Naive thymus-derived CD8-positive, alpha-beta T cell (primary cell): ENCODE measurements around the gene LRRC4B. TPM values are rescaled to one million over a fixed set of nuclear protein-coding genes. Genes with fewer than 3 reads are reported as not detected.
A peak's percentile ranks its signal among the peaks of the same experiment; 100 is the strongest.

Experiments
- ATAC-seq, 2 donors: fragments of 150-1000 bp; cut with Tn5 transposase in 1 of 2; sonication (Bioruptor Pico), chemical (Tn5 transposase) in 1 of 2; 1 replicate in 1 of 2; 2 replicates in 1 of 2; pipeline ENCODE4 v1.10.0; 2021; ENCODE audit warnings: mild to moderate bottlenecking in 2 of 2, moderate library complexity in 2 of 2
- POLR2A ChIA-PET: fragments of 350-600 bp; sonication (Branson Sonifier 250); formaldehyde crosslinking; loops from one replicate; lab custom pipeline; 2021; ENCODE audit warnings: antibody characterized with exemption; lab: Charles Lee
- DNase-seq, 10 donors: peaks; one replicate each; pipeline versions ENCODE4 v3.0.0 to v3.0.0-alpha.2; 2020 to 2022
- H3K27ac Mint-ChIP-seq, 10 donors: one replicate each; pipeline ENCODE4 v1.8.0; 2020 to 2022; ENCODE audit warnings: mild to moderate bottlenecking in 10 of 10, mixed read lengths in 10 of 10, moderate library complexity in 4 of 10, inconsistent platforms in 1 of 10
- H3K27me3 Mint-ChIP-seq, 5 donors: one replicate each; pipeline ENCODE4 v1.8.0; 2021 to 2022; ENCODE audit warnings: mixed read lengths in 5 of 5
- H3K36me3 Mint-ChIP-seq, 3 donors: one replicate each; pipeline ENCODE4 v1.8.0; 2020 to 2022; ENCODE audit warnings: mixed read lengths in 3 of 3, mild to moderate bottlenecking in 2 of 3, inconsistent platforms in 1 of 3
- H3K4me1 Mint-ChIP-seq, 4 donors: one replicate each; pipeline ENCODE4 v1.8.0; 2021 to 2022; ENCODE audit warnings: mixed read lengths in 4 of 4
- H3K4me3 Mint-ChIP-seq, 10 donors: one replicate each; pipeline ENCODE4 v1.8.0; 2020 to 2022; ENCODE audit warnings: mild to moderate bottlenecking in 10 of 10, mixed read lengths in 10 of 10, moderate library complexity in 6 of 10, inconsistent platforms in 1 of 10
- H3K9me3 Mint-ChIP-seq, 9 donors: one replicate each; pipeline ENCODE4 v1.8.0; 2020 to 2022; ENCODE audit warnings: mixed read lengths in 9 of 9, mild to moderate bottlenecking in 3 of 9, inconsistent platforms in 1 of 9, moderate library complexity in 1 of 9
- polyA plus RNA-seq, 3 donors: library from polyadenylated mRNA; unstranded; fragments of 300-500 nt; fragmentation: Illumina TruSeq; gene quantifications; one replicate each; pipeline ENCODE4 v1.2.3, GENCODE V29; 2021
- total RNA-seq, 8 experiments: library from RNA in 2 of 8; stranded (reverse) in 2 of 8; gene quantifications; one replicate each; pipeline ENCODE4 v1.2.3 and lab custom pipeline; 2021 to 2026

The LRRC4B gene
- total and polyA plus RNA-seq, 5 experiments from 2014 or later = not detected

- Mint-ChIP-seq H3K4me3 (no peak overlapping the region), H3K4me1 (peaks cover 0 to 2% (median 0%) of the 10 kb centered on the region in 4 donors), H3K27ac (no peak overlapping the region), H3K27me3 (no peaks in the 10 kb centered on the region), H3K9me3 (no peaks in the 10 kb centered on the region), H3K36me3 (no peaks in the 10 kb centered on the region)
- ATAC-seq = no peak
- POLR2A ChIA-PET = interaction anchor here (0.5 to 0.7 kb wide), 2 partner anchors 9 to 569 kb away, joined by 3 read pairs; no protein-coding TSS in a partner anchor
- DNase-seq = peak in 1 of 10 donors; percentile 41
Observed at GRCh38 chr19:50501568-50502475, 66.4 kb downstream of the LRRC4B start.

- H3K9me3 Mint-ChIP-seq = no peaks in the 10 kb centered on the region
- H3K4me1 Mint-ChIP-seq = peaks cover 0 to 2% (median 0%) of the 10 kb centered on the region in 4 donors
- no peaks in the 10 kb centered on the region for H3K27me3 Mint-ChIP-seq
- H3K4me3 Mint-ChIP-seq = no peak overlapping the region
- H3K27ac Mint-ChIP-seq = no peak overlapping the region
- ATAC-seq (no peak), DNase-seq (peak in 1 of 10 donors; percentile 56)
- H3K36me3 Mint-ChIP-seq = no peaks in the 10 kb centered on the region
- POLR2A ChIA-PET = no interaction called here
Observed at GRCh38 chr19:50501186-50501567, 67.1 kb downstream of the LRRC4B start.

GRCh38 chr19:50500753-50501151, 67.5 kb downstream of the LRRC4B start:
- POLR2A ChIA-PET = no interaction called here
- peaks cover 0 to 2% (median 0%) of the 10 kb centered on the region in 4 donors for H3K4me1 Mint-ChIP-seq
- H3K27me3 Mint-ChIP-seq = no peaks in the 10 kb centered on the region
- H3K27ac Mint-ChIP-seq = no peak overlapping the region
- H3K36me3 Mint-ChIP-seq = no peaks in the 10 kb centered on the region
- H3K9me3 Mint-ChIP-seq = no peaks in the 10 kb centered on the region
- DNase-seq = no peak
- no peak for ATAC-seq
- H3K4me3 Mint-ChIP-seq = no peak overlapping the region

GRCh38 chr19:50500060-50500752, 68.0 kb downstream of the LRRC4B start:
- no peaks in the 10 kb centered on the region for H3K36me3 Mint-ChIP-seq
- H3K9me3 Mint-ChIP-seq = no peaks in the 10 kb centered on the region
- no peak overlapping the region for H3K4me3 Mint-ChIP-seq
- H3K4me1 Mint-ChIP-seq = peaks cover 0 to 4% (median 0%) of the 10 kb centered on the region in 4 donors
- POLR2A ChIA-PET = no interaction called here
- DNase-seq (peak in 2 of 10 donors; percentile 16 to 62), ATAC-seq (peak in 1 of 2 donors; percentile 48)
- H3K27me3 Mint-ChIP-seq = no peaks in the 10 kb centered on the region
- H3K27ac Mint-ChIP-seq = no peak overlapping the region

GRCh38 chr19:50498219-50499056, 69.8 kb downstream of the LRRC4B start:
- POLR2A ChIA-PET = no interaction called here
- H3K9me3 Mint-ChIP-seq = no peaks in the 10 kb centered on the region
- no peak overlapping the region for H3K4me3 Mint-ChIP-seq
- no peak overlapping the region for H3K27ac Mint-ChIP-seq
- DNase-seq = no peak
- H3K27me3 Mint-ChIP-seq = no peaks in the 10 kb centered on the region
- ATAC-seq = no peak
- no peaks in the 10 kb centered on the region for H3K36me3 Mint-ChIP-seq
- H3K4me1 Mint-ChIP-seq = peaks cover 0 to 8% (median 0%) of the 10 kb centered on the region in 4 donors

- DNase-seq = peak in 1 of 10 donors; percentile 56
- Mint-ChIP-seq H3K9me3 (no peaks in the 10 kb centered on the region), H3K27me3 (no peaks in the 10 kb centered on the region), H3K4me1 (peaks cover 4 to 13% (median 6%) of the 10 kb centered on the region in 4 donors), H3K27ac (no peak overlapping the region), H3K4me3 (no peak overlapping the region), H3K36me3 (no peaks in the 10 kb centered on the region)
- POLR2A ChIA-PET = no interaction called here
- no peak for ATAC-seq
Observed at GRCh38 chr19:50497022-50497405, 71.2 kb downstream of the LRRC4B start.

GRCh38 chr19:50496189-50497021, 71.8 kb downstream of the LRRC4B start:
- no peak for DNase-seq
- no peak for ATAC-seq

GRCh38 chr19:50495020-50495531, 73.2 kb downstream of the LRRC4B start:
- Mint-ChIP-seq H3K9me3 (no peaks in the 10 kb centered on the region), H3K27ac (peak overlapping the region in 1 of 10 donors; percentile 74), H3K27me3 (no peaks in the 10 kb centered on the region), H3K4me3 (no peak overlapping the region), H3K36me3 (peaks cover 0 to 5% (median 0%) of the 10 kb centered on the region in 3 donors), H3K4me1 (peaks cover 19 to 23% (median 21%) of the 10 kb centered on the region in 4 donors)
- POLR2A ChIA-PET = no interaction called here
- ATAC-seq (no peak), DNase-seq (no peak)

More at GRCh38 chr19:50496189-50497021, 71.8 kb downstream of the LRRC4B start:
- Mint-ChIP-seq H3K4me1 (peaks cover 11 to 17% (median 12%) of the 10 kb centered on the region in 4 donors), H3K9me3 (no peaks in the 10 kb centered on the region), H3K36me3 (no peaks in the 10 kb centered on the region), H3K27ac (peak overlapping the region in 2 of 10 donors; percentile 21 to 45), H3K4me3 (no peak overlapping the region), H3K27me3 (no peaks in the 10 kb centered on the region)
- POLR2A ChIA-PET = no interaction called here

- H3K27me3 Mint-ChIP-seq = no peaks in the 10 kb centered on the region
- peaks cover 19 to 29% (median 22%) of the 10 kb centered on the region in 4 donors for H3K4me1 Mint-ChIP-seq
- H3K9me3 Mint-ChIP-seq = no peaks in the 10 kb centered on the region
- no peak for ATAC-seq
- POLR2A ChIA-PET = no interaction called here
- peaks cover 0 to 5% (median 0%) of the 10 kb centered on the region in 3 donors for H3K36me3 Mint-ChIP-seq
- no peak overlapping the region for H3K4me3 Mint-ChIP-seq
- peak overlapping the region in 4 of 10 donors; percentile 23 to 75 (median 70) for H3K27ac Mint-ChIP-seq
- no peak for DNase-seq
Observed at GRCh38 chr19:50494186-50495019, 73.8 kb downstream of the LRRC4B start.

GRCh38 chr19:50493171-50493570, 75.1 kb downstream of the LRRC4B start:
- H3K4me3 Mint-ChIP-seq = no peak overlapping the region

More at GRCh38 chr19:50493171-50493570, 75.1 kb downstream of the LRRC4B start:
- POLR2A ChIA-PET = interaction anchor here (0.7 kb wide), 1 partner anchor 9 kb away, joined by 3 read pairs; no protein-coding TSS in a partner anchor
- DNase-seq = peak in 1 of 10 donors; percentile 16
- H3K9me3 Mint-ChIP-seq = no peaks in the 10 kb centered on the region
- ATAC-seq = no peak
- no peaks in the 10 kb centered on the region for H3K27me3 Mint-ChIP-seq
- peaks cover 27 to 41% (median 30%) of the 10 kb centered on the region in 4 donors for H3K4me1 Mint-ChIP-seq
- H3K27ac Mint-ChIP-seq = no peak overlapping the region
- peaks cover 0 to 5% (median 0%) of the 10 kb centered on the region in 3 donors for H3K36me3 Mint-ChIP-seq
